HuH-7.5 (cell line): ENCODE measurements around the gene MAP2K1.
"Not testable (repeated sequence)": the region's sequence is repeated elsewhere in the genome, so short reads cannot be mapped to it uniquely, and the experiment has no call there.

Experiments
- DNase-seq: peaks from one replicate; pipeline ENCODE4 v3.0.0; 2011; ENCODE audit warnings: low spot score

The MAP2K1 gene

DNA sequence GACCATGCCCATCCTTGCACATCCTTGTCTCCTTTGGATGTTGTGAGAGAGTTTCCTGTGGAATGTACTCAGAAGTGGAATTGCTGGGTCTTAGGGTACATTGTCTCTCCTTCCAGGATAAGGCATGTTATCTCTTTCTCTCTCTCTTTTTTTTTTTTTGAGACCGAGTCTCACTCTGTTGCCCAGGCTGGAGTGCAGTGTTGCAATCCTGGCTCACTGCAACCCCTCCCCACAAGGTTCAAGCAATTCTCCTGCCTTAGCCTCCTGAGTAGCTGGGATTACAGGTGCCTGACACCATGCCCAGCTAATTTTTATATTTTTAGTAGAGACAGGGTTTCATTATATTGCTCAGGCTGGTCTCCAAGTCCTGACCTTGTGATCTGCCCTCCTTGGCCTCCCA is 6.3 kb downstream of the MAP2K1 start:
- DNase-seq: not testable (repeated sequence)

DNA sequence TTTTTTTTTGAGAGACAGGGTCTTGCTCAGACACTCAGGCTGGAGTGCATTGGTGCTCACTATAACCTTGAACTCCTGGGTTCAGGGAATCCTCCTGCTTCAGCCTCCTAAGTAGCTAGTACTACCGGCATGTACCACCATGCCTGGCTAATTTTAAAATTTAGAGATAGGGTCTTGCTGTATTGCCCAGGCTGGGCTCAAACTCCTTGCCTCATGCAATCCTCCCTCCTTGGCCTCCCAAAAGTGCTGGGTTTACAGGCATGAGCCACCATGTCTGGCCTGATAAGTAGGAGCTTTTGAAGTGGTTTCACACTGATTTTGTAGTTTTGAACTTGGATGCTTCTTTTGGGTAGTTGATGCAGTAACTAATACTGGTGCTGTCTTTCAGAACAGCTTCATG is 7.8 kb downstream of the MAP2K1 start:
- DNase-seq: no peak

DNA sequence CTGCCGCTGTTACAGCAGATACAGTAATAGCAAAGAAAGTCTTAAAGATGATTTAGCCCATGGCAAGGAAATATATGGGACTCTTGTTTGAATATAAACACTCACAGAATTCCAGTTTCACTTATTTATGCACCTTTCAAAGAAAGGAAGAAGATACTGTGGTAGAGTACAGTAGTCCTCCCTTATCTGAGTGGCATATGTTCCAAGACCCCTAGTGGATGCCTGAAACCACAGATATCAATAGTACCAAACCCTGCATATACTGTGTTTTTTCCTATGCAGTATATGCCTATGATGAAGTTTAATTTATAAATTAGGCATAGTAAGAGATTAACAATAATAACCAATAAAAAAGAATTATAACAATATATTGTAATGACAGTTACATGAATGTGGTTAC is 8.2 kb downstream of the MAP2K1 start:
- no peak for DNase-seq

DNA sequence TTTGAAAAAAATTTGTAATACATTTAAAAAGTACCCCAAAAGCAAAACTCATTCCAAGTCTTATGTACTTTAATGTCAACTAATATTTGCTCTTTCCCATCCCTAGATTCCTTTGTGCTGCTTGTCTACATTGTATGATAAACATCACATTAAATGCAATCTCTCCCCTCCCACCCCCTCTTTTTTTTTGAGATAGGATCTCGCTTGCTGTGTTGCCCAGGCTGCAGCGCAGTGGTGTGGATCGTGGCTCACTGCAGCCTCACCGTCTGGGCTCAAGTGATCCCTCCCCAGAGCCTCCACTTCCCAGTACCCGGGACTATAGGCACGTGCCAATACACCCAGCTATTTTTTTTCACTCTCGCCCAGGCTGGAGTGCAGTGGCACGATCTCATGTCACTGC is 12.6 kb downstream of the MAP2K1 start:
- DNase-seq: no peak

DNA sequence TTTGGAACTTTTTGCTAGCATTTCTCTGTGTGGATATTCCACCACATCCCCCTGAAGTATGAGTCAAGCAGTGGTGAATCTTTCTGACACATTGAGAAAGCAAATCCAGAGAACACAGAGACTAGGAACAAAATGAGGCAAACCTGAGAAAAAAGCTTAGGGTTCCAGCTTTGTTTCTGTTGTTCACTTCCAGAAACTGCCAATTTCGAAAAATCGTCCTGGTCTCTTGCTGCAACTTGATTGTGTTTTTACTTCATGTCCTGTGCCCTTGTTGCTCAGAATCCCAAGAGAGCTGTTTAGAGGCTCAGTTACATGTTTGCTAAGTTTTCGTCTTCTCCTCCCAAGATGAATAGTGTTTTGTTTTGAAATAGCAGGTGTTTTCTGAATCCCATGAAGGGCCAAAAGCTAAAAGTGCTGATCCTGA is 13.7 kb downstream of the MAP2K1 start:
- DNase-seq: no peak

DNA sequence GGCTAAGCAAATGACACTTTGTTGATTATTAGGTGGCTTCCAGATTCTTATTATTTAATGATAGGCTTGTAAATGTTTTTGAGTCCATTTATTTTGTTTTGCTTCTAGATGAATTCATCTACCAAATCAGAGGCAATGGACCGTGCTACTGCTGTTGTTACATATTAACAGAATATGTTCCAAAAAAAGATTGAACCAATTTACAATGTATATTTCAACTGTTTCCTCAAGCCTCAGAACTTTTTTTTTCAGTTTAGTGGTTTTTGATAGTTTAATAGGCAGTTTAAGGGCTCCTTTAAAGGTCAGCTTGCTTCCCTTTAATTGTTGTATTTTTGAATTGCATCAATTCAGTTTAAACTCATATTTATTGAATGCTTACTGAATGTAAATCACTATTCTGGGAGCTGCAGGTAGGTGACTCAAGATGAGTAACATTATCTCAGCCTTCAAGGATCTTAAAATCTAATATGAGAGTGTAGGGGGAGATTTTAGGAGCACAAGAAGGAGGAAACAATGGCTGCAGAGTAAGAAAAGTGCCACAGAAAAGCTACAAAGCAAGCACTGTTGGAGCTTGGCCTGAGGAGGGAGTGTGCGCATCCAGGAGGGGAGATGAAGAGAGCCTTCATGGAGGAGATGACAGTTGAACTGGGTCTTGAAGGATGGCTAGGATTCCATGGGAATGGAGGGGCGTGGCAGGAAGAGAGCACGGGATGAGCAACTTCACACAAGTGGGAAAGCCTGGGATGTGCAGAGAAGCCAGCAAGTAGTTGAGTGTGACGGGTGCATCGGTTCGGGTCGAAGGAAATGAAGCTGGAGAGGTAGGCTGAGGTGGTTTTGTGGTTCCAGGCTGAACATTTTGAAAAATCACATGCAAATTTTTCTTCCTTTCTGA is 14.7 kb downstream of the MAP2K1 start:
- no peak for DNase-seq

DNA sequence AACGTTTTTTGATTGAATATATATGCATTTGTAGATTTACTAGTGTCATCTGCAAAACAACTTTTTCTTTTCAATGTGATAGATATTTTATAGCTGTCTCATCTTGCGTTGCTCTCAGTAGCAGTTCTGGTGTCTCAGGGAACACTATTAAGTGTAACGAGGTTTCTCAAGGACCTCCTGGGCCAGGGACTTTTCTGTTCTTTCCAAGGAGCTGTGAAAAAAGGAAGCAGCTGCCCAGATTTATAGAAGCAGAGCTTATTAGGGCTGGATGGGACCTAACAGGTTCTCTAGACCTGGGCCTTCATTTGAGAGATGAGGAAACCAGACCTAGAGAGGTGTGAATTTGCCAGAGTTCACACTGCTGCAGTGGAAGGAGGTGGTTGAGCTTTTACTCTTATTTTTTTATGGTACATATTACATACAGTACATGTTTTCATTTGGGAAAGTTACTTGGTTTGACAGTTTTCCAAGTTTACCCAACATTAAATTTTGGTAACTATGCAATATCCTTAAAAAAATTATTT is 16.1 kb downstream of the MAP2K1 start:
- no peak for DNase-seq

DNA sequence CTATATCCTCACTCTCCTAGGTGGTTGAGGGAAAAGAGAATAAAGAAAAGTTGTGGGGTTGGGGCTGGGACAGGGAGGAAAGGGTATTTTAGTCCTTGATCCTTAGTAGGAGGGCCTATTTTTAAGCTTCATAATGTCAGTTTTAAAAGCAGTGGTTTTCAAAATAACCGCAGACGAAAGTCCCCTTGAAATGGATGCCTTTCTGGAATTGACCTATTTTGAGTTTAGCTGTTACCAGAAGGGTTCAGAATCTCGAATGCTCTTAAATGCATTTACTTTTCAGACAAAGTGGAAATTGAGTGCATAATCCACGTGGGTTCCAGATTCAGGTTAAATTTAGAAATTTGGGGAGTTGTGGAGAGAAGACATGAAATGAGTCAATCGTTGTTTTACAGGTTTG is 16.6 kb downstream of the MAP2K1 start:
- DNase-seq: no peak

DNA sequence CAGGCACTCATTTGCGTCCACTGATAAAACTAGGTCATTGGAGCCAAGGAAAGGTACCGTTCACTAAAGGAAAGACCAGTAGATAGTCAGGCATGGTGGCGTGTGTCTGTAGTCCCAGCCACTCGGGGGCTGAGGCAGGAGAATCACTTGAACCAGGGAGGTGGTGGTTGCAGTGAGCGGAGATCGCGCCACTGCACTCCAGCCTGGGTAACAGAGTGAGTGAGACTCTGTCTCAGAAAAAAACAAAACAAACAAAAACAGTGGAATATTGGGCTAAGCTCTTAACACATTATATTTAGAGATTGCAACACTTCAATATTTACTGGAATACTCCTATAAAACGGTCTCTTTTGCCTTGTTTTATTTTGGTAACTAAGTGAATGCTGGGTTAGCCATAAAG is 17.4 kb downstream of the MAP2K1 start:
- no peak for DNase-seq

DNA sequence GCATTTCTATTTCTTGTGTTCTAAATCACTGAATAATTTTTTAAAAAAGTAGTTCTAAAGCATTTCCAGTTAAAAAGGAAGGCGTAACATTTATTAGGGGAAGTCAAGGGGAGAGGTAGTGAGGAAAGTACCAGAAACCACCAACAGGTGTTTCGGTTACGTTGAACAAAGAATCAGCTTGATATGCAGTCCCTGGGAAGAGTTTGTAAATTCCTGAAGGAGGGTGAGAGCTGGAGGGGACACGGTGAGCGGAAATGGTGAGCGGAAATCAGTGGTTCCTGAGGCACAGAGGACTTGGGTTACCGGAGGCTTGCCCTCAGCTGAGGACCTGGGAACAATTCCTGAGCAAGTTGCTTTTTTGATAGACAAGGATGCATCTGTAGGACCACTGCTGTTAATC is 17.8 kb downstream of the MAP2K1 start:
- no peak for DNase-seq

DNA sequence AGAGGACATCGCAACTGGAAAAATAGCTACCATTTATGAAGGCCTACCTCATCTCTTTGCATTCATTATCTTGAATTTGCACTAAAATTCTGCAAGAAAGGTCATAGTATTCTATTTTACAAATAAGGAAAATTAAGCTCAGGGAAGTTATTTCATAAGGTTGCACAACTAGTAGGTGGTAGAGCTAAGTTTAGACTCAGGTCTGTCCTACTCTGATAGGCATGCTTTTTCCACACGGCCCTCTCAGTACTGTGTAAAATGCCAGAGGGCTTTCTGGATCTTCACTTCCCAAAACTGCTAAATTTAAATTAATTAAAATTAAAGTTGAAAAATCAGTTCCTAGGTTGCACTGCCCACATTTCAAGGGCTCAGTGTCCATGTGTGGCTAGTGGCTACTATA is 18.3 kb downstream of the MAP2K1 start:
- DNase-seq: no peak

DNA sequence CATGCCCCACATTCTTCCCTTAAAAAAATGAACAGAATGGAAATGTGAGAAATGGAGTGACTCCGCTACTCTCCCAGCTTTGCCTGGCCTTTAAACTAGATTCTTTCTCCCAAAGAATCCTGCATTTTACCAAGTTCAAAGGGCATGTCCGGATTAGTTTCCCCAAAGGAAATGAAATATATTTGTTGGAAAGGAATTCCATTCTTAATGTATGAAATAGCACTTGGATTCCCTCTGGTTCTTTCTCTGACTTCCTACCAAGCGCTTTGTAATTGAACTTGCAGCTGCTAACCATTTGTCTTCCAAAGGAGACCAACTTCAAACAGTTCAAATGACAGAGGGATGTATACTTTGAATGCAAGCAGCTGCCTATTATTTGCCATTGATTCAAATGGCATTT is 18.9 kb downstream of the MAP2K1 start:
- no peak for DNase-seq

DNA sequence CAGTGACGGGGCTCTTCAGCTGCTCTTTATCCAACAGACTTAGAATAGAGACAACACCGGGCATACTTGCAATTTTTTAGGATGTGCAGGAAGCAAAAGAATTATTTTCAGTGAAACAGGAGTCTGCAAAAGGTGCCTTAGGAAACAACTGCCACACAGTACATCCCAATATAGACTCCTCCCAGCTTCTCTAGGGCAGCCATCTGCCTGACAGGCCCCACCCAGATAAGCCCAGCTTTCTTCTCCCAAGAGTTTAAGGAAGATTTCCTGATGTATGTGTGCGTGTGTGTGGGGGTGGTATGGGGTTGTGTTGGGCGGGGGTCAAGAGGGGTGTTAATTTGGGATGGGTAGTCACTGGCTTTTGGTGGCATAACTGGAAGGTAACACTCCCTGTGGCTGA is 21.5 kb downstream of the MAP2K1 start:
- DNase-seq: no peak

DNA sequence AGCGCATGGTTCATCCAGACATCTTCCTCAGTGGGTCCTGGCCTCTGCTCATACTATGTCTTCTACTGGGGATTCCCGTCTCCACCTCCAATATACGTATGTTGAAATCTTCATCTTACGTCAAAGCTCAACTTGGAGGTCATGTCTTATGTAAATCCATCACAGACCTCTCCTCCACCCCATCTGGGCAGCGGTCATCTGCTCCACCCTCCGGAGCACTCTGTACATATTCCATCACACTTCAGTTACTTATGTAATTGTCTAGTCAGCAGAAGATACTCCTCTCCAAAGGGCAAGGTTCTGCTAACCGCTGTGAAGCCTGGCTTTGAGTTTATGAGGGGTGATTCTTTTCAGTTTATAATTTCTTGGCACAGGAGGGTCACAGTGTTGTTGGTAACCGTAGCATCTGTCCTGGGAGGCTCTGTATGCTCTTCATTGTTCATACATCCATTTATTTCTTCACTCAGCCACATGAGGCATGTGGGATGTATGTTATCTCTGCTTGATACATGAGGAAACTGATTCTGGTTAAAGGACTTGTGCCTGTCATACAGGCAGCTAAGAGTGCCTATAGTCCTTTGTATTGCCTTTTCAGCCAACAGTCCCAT is 22.1 kb downstream of the MAP2K1 start:
- no peak for DNase-seq

DNA sequence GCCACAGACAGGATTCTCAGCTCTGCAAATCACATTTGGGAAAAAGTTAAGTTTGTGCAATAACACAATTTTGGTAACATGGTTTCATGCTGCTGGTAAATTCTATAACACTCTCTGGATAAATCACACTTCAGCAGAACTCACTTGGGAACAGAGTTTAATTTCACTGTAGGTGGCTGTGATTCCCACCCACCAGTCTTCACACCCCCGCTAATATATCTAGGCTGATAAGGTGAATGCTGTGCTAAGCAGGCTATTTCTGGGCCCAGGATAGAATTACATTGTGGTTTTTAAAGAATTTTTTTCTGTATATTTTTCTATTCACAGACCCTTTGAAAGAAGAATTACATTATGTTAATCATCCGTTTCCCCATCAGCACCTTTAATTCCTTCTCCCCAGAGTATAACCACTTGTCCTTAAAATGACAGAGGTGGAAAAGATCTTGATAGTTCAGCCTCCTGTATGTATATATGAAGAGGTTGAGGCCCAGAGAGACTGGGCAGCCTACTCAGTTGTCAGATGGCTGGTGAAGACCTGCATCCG is 22.9 kb downstream of the MAP2K1 start:
- DNase-seq: no peak

DNA sequence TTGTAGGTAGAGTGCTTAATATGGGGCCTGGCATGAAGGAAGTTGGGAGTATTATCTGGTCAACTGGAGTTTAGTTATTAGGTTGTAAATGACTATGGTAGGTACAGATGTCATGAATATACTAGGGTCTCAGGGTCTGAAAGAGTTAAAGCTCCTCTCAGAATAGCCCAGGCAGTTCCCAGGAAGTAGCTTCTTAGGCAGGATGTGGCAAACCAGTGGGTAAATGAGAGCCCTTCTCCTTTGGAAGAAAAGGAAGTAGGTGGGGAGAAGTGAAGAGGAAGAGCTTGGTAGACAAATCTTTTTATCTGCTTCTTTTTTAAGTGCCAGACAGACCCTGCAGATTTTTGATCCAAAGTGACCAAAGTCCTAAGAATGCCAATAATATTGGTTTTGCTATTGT is 24.5 kb downstream of the MAP2K1 start:
- DNase-seq: no peak

DNA sequence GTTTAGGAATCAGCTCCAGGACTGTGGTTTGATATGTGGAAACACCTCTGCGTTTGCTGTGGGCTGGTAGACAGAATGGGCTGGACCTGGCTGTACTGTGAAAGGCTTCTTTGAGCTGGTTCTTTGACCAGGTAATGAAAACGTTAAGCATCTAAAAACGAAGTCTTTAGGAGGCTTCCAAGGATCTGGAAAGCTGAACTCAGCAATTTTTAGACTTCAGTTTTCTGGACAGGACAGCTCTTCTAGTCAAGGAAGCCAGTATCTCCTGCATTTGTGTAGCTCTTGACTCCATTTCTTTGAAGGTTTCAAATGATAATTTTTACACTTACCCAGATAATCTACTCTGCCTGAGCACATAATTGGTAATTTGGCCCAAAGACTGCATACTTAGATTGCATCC is 25.5 kb downstream of the MAP2K1 start:
- no peak for DNase-seq

DNA sequence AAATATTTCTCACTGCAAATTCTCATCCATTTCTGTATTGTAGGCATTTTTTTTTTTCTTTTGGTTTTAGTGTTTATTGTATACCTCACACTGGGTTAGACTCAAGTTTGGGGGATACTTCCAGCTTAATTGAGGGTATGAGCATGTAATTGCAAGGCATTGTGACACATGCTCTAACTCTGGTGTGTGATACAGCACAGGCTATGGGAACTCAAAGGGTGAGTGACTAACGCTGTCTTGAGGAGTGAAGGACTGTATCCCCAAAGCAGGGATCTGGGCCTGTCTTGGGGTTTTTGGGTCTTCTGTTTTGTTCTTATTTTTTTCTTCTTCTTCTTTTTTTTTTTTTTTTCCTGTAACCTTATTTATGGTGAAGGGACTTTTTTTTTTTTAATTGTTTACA is 26.9 kb downstream of the MAP2K1 start:
- DNase-seq: no peak

DNA sequence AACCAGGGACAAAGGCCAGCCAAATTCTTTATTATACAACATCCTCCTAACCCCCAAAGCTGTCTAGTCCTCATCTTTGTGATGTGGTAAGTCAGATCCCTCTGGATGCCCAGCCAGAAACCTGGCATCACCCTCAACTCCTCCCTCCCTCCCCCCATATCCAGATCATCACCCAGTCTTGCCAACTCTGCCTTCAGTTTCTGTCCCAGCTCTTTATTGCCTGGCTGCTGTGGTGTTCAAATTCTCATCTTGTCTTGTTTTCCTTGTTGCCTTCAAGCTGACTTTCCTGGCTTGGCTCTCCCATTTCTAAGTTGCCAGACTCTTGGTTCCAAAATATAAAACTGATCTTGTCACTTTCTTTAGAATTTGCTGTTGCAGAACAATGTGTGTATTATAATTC is 28.6 kb downstream of the MAP2K1 start:
- DNase-seq: no peak

DNA sequence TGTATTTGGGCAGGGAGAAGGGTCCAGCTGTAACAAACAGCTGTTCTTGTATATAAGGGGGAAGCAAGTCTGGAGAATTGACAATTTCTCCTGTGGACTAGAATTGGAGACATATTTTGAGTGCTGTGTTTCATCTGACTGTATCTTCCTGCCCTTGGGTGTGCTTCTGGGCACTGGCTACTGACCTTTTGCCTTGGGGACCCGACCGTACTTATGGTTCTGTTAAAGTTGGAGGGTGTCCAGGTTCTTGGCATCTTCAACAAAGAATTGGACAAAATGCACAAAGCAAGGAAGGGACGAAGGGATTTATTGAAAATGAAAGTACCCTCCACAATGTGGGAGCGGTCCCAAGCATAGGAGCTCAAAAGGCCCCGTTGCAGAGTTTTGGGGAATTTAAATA is 31.0 kb downstream of the MAP2K1 start:
- no peak for DNase-seq

DNA sequence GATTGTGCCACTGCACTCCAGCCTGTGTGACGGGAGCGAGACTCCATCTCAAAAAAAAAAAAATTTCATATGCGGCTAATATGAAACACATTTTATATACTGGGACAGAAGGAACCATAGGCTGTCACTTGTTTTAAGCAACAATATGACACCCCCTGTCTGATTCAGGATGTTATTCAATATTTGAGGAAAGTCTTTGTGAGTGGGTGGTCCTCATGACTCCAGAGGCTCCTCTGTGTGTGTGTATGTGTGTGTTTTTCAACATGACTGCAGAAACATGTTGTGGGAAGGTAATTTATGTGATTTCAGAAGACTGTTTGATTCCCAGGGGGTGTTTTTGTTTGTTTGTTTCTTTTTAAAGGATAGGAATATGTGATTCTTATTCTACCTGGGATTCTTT is 32.8 kb downstream of the MAP2K1 start:
- no peak for DNase-seq

DNA sequence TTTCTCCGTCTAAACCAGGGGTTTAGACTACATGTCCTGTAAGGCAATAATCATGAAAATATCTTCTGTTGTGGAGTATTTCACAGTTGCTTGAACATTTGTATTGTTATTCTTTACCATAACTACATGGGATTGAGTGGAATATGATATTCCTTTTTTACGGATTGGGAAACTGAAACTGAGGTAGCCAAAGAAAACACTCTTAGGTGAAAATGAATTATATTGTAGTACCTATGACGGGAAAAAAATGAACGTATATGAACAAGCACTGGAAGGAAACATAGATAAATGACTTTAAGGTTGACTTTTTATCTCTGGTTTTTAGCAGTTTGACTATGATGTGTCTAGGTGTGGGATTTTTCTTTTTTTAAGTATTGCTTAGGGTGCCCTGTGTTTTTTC is 35.6 kb downstream of the MAP2K1 start:
- no peak for DNase-seq

DNA sequence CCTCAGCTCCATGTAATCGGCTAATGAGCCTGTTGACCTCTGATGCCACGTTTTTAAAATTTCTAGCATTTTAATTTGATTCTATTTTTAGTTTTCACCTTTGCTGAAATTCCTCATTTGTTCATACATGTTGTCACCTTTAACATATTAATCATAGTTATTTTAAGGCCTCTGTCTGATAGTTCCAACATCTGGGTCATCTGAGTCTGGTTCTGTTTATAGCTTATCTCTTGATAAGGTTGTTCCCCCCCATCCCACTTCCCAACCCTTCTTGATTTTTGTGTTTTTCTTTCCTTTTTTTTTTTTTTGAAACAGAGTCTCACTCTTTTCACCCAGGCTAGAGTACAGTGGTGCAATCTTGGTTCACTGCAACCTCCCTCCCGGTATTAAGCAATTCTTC is 36.4 kb downstream of the MAP2K1 start:
- no peak for DNase-seq
